Stimulated activated CD8-positive, alpha-beta memory T cell treated with anti-CD3 and anti-CD28 coated beads, Interleukin-12 subunit alpha, Interleukin-12 subunit beta, amount 100 ng/mL, for 24 hours (primary cell): ENCODE results near the gene CSTB.
"Not testable (repeated sequence)": the region's sequence is repeated elsewhere in the genome, so short reads cannot be mapped to it uniquely, and the experiment has no call there.

ENCODE experiments used
- DNase-seq: peaks from one replicate; pipeline ENCODE4 v3.0.0-alpha.2; 2020; ENCODE audit errors: extremely low read depth

CSTB gene, protein sequence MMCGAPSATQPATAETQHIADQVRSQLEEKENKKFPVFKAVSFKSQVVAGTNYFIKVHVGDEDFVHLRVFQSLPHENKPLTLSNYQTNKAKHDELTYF

DNA sequence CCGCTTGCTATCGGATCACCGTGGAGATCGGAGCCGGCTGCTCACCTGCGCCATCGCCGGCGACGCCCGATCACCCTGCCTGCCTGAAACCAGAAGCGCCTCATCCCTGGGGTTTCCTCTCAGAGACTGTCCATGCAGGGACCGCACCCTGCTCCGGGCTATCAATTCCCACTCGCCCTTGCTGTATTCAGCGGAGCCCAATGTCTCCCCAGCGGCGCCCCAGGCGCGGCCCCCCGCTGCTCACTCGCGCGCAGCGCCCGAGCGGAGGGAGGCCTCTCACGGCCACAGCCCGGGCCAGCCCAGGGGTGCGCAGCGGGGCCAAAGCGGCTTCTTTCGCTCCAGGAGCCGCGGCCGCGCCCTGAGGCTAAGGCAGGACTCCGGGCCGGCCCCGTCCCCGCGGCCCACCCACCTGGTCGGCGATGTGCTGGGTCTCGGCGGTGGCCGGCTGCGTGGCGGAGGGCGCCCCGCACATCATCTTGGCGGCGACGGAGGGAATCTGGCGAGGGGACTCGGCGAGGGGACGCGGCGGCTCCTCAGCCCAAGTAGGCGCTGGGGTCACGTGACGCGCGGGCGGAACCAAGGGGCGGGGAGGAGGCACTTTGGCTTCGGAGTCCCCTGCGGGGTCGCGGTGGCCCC, at the start of gene CSTB:
Gene CSTB, minus strand, starts transcription at position 514 of the 636 bp plus-strand sequence. Its CDS starts 39 bp downstream, at position 475.
- DNase-seq: peak; percentile 50

DNA sequence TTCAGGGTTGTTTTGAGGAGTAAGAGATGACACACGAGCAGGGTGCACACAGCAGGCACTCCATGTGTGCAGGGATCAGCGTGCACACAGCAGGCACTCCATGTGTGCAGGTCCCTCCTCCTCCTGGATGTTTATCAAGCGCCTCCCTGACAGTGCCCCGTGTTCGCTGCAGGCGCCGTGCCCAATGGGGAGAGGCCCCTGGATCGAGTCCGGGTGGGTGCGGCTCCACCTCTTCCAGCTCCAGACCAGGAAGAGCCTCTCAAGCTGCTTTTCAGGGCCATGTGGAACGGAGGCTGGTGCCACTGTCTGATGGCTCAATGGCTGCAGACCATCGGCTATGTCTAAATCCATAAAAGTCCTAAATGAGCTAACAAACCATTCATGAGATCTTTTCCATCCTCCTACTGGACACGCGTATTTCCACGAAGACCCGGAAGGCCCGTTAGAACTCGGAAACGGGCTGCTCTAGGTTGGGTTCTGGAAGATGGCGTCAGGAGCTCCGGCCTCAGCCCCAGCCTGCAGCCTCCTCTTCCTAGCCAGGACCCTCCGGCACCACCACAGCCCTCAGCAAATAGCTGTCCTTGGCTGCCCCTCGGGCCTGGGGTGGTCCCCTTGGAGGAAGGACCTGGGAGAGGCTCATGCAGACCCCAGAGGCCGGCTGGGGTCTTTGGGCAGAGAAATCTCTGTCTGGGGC, 49.3 kb upstream of the CSTB start:
- DNase-seq: no peak

DNA sequence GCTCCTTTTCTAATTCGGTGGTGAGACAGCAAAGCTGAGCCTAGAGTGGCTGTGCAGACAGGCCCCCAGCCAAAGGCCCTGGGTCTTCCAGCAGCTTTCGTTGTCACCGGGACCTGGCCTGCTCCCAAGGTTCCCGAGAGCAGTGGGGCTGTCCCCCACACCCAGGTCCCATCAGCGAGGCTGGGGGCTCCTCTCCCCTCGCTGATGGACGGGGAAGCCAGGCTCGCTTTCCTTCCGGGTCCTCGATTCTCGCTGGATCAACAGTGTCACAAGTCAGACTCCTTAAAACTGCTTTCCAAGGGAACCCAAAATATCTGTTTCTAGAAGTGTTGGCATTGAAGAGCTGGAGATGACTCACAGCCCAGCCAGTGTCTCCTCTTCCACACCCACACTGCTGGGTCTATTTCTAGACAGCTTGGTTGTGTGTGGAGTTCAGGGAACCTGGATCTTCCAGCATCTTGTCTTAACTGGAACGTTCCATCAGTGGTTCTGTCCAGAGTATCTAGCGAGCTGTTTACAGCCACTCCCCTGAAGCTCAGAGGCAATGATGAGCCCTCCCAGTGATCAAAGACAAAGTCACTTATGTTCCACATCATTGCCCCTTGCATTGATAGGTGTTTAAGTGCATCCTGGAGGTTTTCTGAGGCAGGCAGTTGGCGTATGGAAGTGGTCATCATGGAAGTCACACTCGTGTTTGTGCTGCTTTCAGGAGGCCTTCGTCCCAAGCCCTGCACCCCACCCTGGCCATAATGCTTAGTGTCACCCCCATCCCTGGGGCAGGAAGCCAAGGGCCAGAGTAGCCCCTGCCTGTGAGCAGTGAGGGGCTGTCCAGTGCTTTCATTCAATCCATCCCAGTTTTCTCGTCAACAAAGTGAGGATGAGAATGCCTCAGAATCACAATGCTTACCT, 48.5 kb upstream of the CSTB start:
- no peak for DNase-seq

DNA sequence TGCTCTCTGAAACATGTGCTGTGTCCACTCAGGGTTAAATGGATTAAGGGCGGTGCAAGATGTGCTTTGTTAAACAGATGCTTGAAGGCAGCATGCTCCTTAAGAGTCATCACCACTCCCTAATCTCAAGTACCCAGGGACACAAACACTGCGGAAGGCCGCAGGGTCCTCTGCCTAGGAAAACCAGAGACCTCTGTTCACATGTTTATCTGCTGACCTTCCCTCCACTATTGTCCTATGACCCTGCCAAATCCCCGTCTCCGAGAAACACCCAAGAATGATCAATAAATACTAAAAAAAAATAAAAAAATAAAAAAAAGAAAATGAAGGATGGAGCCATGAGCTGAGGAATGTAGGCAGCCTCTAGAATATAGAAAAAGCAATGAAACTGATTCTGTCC, 46.6 kb upstream of the CSTB start:
- not testable (repeated sequence) for DNase-seq

DNA sequence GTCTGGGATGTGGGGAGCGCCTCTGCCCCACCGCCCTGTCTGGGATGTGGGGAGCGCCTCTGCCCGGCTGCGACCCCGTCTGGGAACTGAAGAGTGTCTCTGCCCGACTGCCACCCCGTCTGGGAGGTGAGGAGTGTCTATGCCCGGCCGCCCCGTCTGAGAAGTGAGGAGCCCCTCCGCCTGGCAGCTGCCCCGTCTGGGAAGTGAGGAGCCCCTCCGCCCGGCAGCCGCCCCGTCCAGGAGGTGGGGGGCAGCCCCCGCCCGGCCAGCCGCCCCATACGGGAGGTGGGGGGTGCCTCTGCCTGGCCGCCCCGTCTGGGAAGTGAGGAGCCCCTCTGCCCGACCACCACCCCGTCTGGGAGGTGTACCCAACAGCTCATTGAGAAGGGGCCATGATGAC, 46.1 kb upstream of the CSTB start:
- DNase-seq: not testable (repeated sequence)

DNA sequence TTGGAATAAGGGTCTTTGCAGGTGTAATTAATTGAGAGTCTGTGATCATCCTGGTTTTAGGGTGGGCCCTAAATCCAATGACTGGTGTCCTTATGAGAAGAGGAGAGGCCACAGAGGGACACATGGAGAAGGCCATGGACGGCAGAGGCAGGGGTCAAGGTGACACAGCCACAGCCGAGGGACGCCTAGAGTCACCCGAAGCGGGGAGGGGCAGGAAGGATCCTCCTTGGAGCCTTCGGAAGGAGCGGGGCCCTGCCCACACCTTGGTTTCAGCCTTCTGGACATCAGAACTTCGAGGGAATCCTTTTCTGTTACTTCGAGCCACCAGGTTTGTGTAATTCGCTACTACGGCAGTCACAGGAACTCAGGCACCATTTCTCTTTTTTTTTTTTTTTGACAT, 44.4 kb upstream of the CSTB start:
- DNase-seq: no peak

DNA sequence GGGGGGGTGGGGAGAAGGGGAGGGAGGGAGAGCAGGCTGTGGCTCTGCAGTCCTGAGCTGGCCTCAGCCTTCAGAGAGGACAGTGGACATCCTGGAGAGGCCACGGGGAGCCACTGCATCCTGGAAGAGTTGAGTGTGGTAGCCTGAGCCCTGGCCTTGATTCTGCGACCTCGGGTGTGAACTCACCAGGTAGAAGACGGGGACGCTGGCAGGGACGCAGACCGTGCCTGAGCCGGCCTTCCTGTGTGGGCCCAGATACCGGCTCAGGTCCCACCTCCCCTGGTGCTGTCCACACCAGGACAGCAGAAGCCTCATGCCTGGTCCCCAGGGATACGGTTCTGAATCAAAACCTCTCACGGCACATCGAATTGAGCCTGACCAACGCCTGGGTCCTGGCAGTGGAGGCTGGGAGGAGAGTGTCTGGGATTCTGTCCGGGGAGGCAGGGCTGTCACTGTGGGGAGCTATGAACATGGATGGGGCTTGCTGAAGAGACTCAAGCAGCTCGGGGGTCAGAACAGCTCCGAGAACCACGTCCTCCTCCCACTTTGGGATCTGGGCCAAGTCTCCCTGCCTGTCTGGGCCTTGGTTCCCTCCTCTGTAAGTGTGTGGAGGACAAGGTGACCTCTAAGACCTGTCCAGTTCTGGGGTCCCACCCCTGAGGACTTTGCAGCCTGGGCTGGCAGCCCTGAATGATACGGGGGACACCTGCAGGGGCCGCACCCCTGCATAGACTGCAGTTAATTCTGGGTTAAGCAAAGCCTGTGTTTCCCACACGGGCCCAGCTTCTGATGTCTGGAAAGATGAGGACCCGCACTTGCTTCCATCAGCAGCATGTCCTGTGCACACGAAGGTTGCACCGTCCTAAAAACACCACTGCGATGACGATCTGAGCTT, 43.6 kb upstream of the CSTB start:
- no peak for DNase-seq

DNA sequence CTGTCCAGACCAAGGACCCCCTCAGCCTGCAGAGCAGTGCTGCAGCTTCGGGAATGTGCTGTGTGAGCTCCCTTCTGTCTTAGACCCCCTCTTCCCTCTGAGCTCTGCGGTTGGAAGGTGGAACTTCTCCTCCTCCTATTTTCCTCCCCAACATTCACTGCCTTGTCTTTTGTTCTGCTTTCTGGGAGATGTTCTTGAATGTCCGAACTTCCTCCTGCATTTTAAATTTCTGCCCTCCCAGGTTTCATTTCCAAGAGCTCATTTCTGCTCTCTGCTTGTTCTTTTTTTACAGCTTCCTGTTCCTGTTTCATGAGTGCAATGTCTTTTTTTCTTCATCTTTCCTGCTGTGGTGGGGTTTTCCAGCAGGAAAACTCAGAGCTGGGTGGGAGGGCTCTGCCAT, 42.6 kb upstream of the CSTB start:
- no peak for DNase-seq

DNA sequence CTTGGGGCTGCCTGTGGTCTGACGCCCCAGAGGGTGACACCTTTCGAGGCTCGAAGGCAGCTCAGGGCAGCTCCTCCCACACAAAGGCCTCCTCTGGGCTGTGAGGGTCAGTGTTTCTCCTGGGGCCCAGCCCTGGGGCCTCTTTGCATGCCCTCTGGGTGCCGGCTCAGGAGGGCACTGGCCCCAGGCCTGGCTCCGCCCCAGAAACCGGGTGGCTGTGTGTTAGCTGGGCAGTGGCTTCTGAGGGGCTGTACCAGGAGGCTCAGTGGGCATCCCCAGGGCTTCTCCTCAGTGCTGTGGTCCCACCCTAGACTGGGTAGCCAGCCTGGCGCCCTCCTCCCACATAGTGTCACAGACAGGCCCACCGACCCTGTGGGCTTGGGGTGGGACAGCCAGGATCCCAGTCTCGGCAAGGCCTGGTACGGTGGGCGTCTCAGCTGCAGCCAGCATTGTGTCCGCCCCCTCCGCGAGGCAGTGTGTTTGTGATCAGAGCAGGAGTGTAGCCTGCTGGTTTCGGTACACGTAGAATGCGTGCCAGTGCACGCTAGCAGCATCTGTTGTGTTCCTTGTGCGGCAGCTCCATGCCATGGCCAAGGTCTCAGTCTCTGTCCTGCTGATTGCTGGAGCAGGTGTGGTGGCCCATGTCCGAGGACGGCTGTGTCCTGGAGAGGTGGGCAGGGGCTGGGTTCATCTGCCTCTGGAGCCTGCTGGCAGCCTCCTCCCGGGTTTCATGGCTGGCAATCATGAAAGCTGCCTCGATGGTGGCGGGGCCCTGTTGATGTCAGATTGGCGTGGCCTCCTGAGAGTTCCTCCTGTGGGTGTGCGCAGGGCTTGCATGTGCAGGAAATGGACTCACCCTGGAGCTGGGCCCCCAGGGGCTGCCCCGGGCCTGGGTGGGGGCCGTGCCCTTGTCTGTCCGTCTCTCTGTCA, 41.3 kb upstream of the CSTB start:
- DNase-seq: no peak

DNA sequence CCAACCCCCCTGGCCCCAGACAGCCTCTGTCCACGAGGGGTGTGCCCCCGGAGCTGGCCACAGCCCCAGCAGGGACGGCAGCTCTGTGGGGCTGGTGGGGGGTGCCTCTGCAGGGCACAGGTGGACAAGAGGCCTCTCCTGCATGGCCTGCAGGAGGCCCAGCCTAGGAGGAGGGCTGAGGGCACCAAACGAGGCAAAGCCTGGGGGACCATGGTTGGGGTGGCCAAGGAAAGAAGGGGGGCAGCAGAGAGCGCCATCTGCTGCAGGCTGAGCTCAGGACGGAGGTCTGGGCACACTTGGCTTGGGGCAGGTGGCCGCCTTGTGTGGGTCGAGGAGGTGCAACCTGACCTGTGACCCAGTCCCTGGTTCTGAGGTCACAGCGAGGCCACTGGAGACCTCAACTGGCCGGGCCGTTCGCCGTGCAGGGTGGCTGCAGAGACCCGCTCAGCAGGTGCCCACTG, 40.5 kb upstream of the CSTB start:
- no peak for DNase-seq

DNA sequence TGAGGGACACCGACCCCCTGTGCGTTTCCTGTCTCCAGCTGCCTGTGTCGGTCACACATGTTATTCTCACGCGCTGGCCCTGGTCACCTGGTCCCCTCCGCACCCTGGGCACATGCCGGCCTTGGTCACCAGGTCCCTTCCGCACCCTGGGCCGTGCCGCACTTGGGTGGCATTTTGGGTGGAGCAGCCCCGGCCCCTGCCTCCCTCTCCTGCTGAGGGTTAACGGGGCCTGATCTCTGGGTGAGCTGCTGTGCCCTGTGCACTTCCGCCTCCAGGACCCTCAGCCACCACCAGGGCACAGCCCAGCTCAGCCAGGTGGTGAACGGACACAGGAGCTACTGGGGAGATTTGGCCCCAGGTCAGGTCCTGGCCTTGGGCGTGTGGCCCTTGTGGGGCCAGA, 39.9 kb upstream of the CSTB start:
- DNase-seq: no peak

DNA sequence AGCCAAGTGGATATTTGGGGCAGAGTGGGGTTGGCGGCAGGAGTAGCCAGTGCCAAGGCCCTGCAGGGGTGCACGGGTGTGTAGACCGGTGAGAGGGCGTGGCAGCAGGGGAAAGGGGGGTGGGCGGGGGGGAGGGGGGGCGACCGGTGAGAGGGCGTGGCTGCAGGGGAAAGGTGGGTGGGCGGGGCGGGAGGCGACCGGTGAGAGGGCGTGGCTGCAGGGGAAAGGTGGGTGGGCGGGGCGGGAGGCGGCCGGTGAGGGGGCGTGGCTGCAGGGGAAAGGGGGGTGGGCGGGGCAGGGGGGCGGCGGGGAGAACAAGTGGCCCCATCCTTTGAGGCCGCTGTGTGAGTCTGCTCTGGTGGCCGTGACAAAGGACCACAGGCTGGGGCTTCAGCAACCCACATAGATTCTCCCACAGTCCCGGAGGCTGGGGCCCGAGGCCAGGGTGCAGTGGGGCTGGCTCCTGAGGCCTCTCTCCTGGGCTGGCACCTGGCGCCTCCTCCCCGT, 39.1 kb upstream of the CSTB start:
- DNase-seq: no peak

DNA sequence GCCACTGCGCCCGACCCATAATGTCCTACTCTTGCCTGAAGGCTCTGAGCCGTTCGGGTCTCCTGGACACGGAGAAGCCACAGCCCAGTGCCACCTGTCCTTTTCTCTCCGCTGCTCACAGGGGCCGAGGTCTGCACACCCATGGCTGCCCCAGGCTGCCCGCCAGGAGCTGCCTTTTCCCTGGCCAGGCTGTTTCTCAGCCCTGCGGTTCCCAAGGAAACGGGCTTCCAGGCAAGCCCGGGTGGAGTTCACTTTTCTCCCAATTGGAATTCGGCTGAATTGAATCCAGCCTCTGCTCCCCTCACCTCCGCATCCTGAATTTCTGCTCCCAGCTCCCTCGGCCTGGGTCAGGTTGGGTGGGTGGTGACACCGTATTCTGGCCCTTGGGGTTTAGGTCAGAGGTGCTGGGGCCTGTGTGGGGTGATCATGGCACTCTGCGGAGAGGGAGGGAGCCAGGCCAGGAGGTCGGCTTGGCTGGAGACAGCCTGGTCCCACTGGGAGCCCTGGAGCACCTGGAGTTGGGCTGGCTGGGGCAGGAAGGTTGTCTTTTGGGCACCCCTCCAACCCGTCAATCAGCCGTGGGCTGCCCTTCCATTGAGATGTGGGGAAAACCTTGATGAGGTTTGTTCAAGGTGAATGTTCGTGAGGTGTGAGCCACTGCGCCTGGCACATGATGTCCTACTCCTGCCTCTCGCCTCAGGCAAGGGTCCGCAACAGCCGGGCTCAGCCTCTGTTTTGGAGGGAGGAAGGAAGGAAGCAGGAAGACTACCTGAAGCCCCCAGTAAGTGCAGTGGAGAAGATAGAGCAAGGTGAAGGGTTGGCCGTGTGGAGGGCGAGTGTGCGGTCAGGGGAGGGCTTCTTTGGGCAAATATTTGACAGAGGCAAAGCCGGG, 38.4 kb upstream of the CSTB start:
- DNase-seq: no peak

DNA sequence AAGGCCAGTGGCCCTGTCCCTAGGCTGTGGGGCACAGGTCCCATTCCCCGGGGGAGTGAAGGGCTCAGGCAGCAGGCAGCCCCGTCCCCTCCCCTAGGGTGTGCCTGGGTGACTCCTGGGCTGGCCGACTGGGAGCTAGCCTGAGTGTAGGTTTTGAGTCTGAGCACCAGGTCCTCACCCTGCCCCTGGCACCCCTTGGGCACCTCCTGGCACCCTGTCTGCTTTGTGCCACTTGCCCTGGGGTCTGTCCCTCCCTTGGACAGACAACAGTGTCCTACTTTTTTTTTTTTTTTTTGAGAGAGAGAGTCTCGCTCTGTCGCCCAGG, 37.5 kb upstream of the CSTB start:
- no peak for DNase-seq

DNA sequence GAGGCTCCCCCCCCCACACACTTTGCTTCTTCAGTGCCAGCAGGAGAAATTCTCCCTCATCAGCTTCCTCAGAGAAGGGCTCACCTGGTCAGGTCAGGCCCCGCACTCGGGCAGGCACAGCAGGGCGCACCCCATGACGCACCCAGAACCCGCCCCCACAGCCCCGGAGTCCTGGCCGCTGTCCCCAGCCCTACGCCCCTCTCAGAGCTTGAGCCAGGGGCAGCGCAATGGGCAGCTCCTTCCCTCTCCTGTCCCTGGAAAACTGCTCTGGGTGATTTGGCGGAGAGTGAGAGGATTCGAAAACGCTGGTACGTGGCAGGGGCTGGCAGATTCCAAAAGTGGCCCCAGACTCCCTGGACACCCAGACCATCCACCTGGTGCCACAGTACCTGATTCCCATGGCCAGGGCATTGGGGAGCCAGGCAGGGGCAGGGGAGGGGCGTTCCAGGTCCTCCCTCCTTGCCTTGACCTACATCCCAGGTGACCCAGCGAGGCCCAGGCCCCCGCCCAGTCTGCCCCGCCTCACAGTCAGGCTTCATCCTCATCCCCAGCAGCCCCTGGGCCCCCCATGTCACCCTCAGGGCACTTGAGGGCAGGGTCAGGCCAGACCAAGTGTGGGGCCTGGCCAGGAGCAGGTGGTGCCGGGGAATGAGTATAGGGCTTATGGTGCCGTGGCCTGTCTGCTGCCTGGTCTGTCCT, 37.0 kb upstream of the CSTB start:
- no peak for DNase-seq

DNA sequence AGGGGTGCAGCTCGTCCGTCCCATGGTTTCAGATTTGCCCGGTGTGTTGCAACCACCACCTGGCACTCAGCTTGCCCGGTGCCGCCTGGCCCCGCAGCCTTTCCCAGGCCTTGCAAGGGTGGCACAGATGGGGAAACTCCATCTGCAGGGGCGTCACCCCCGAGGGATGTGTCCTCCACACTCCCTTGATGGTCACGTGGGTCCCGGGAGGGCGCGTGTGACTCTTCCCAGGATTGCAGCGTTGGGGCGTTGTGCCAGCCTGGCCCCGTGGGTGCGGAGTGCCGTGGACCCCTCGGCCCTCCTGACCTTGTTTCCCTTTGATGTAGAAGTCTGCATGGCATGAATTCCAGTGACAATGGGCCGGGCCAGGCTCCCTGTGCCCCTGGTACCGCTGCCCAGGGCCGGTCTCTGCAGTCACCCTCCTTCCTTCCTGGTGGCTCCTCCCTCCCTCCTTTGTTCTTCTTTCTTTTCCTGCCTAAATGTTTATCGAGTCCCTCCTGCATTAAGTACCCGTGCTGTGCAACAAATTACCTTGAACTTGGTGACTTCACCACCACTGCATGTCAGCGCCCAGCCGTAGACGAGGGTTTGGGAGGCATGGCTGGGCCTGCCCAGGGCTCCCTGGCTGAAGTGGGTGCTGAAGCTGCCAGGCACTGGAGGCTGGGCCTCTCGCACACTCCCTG, 36.2 kb upstream of the CSTB start:
- no peak for DNase-seq

DNA sequence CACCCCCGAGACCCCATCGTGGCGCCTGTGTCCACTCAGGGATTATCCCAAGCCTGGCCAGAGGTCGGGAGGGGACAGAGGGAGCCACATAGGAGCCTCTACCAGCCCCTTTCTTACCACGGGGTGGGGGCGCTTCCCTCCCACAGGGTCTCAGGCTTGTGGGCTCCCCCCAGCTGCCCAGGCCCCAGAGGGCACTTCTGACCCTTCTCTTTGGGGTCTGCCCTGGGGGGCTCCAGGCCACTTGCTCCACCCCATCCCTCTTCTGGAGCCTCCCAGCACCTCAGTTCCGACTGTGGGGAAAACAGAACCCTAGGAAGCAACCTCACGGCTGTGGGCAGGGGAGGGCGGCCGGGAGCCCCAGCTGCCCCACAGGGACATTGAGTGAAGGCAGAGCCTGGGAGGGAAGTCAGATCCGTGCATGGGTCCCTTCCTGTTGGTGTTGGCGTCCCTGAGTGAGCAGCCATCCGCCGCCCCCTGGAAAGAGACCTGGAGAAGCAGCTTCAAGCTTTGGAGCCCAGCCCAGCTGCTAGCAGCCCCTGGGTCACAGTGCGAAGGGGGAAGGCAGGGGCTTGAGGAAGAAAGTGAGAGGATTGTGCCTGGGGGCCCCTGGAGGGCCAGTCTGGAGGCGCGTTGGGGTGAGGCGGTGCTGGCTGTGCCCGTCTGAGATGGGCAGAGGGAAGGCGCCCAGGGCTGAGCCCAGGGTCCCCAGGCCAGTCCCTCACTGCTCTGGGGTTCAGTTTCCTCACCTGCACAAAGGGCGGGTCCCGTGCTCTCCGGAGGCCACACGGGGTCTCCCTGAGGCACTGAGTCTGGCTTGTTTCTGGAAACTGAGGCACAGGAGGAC, 35.4 kb upstream of the CSTB start:
- no peak for DNase-seq
